Measurements from ENCODE around the gene STPG4.
"Not testable (repeated sequence)": the region's sequence is repeated elsewhere in the genome, so short reads cannot be mapped to it uniquely, and the experiment has no call there.

STPG4 gene, protein sequence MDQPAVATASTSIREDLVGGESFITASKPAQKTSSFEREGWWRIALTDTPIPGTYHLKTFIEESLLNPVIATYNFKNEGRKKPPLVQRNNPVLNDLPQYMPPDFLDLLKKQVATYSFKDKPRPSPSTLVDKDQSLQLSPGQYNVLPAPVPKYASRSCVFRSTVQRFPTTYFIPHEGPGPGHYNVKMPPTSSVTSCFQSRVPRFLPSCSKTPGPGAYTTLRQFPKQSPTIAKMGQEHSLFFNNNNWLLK

DNA sequence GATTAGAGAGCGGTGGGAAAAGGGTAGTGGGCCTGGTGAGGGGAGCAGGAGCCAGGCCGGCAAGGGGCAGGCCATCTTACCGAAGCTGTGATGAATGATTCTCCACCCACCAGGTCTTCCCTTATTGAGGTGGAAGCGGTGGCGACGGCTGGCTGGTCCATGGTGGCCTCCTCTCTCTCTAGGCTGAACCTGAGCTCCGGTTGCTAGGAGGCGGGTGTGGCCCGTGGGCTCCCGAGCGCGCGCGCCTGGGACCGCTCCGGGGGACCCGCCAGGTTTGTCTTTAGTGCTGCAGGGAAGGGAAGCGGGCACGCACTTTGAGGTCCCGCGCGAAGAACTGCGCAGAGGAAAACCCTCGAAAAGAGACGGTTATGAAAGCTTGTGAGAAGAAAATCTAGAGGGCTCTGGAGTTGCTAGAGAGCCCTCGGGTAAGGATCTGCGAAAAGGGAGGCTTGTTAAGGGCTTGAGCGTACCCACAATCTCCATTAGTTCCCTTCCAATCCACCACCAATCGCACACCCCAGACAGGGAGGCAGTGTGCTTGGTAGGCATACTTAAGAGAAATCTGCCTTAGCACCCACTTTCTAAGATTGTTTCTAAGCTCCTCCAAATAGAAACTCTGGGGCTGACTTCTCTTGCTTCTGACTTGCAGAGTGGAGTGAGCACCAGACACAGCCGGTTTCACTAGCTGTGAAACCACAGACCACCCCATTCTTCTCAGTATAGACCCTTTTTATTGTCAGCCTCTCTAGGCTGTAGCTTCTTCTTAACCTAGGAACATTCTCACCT lies at the start of gene STPG4:
TSS of gene STPG4 (minus strand) at position 218 of the 786 bp plus-strand sequence. CDS start at position 161, 57 bp downstream.
- no peak for DNase-seq

DNA sequence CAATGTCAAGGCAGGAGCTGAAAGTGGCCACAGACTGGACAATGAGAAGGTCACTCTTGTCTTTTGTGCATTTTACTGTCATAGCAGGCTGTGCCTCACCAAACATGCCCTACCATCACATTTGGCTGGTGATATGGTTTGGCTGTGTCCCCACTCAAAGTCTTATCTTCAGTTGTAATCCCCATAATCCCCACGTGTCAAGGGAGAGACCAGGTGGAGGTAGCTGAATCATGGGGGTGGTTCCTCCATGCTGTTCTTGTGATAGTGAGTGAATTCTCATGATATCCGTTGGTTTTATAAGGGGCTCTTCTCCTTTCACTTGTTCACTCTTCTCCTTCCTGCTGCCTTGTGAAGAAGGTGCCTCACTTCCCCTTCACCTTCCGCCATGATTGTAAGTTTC lies 49.6 kb upstream of the STPG4 start:
- DNase-seq, result no peak

DNA sequence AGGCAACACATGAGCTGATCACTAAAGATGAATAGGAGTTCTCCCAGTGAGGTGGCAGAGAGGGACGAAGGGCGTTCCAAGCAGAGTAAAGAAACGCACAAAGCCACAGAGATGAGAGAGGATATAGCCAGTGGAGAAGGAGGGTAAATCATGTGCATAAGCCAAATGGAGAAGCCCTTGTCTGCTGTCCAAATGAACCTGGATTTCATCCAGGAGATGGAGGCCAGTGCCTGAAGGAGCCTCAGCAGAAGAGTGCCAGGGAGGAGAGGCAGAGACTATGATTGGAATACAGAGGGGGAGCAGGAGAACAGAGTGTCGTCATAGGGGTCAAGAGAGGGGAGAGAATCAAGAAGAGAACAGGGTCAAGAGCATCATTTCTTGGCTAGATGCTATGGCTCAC lies 48.9 kb upstream of the STPG4 start:
- no peak for DNase-seq

DNA sequence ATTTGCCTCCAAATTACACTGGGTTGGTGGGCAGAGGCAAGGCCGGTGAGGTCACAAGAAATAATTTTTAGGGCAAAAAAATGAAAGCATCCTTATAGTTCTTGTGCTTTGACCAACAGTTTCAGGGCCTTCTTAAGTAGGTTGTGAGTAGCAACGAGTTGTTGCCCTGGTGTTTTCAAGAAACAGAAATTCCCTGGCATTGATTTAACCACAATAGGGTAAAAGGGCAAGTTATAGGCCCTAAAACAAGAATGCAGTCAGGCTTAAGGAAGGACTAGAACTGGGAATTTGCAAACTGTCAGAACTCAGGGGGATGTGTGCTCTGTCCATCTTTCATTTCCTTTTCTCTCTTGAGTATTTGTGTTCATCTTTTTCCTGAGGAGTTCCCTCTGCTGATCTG lies 46.1 kb upstream of the STPG4 start:
- DNase-seq, result no peak

DNA sequence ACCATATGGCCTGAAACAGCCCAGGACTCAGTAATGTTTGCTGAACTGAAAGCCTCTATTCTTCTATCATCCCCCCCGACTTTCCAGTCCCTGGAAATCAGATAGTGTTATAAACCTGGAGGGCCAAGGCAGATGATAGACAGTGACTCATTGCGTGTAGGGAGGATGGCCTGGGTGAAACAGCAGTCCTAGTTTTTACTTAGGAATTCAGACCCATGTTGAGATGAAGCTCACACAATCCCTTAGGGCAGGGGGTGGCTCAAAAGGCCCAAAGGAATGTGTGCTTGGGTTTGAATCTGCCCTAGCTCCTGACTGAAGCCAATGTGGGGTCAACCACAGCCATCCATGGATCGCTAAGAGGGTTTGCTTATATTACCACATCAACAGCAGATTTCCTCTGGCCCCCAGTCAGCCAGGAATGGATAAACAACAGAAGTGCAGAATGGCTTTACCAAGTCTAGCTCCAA lies 43.9 kb upstream of the STPG4 start:
- no peak for DNase-seq

DNA sequence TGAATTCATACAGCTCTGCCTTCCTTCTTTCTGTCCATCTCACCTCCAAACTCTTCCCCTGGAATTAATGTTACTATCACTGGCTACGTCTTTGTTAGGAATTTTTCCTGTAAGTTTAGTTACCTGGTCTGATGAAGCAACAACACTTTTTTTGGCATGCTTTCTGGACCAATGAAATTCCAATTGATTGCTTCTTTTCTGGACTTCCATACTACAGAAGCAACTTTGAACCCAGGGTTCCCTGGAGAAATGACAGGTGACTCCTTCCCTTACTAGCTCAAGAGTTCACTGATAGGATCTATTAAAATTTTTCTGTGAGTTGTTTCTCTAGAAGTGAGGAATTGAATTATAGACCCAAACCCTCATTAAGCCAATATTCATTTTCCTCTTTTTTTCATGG lies 41.4 kb upstream of the STPG4 start:
- DNase-seq, result no peak

DNA sequence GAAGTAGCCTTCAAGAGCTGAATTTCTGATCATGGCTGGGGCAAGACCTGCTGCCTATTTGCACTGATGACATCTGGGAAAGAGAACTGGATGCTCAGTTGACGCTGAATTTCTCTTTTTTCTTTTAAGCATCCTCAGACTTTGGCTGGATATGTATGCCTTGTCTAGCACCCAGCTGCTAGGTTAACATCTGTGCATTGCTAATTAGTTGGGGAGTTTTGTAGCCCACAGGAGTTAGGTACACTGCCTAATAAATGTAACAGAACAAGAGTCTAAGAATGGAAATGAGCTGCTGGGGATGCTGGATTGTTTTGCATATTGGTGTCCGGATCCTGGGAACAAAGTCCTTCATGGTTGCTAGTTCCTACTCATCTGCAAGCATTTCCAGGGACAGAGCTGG lies 40.9 kb upstream of the STPG4 start:
- no peak for DNase-seq

DNA sequence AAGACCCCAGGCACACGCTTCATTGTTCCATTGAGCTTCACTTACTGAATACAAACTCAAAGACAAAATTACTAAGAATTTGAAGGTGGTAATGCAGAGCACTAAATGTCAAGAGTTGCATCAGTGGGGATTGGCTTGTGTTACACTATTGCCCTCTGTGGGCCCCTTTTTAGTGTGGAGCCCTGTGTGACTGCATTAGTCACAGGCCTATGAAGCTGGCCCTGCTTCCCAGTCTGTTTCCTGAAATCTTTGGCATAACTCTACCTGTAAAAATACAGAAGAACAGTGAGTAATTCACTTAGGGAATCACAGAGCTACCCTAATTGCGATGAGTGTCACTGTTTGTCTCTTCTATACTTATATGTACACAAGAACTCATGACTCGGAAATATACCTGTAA lies 40.0 kb upstream of the STPG4 start:
- DNase-seq, result no peak

DNA sequence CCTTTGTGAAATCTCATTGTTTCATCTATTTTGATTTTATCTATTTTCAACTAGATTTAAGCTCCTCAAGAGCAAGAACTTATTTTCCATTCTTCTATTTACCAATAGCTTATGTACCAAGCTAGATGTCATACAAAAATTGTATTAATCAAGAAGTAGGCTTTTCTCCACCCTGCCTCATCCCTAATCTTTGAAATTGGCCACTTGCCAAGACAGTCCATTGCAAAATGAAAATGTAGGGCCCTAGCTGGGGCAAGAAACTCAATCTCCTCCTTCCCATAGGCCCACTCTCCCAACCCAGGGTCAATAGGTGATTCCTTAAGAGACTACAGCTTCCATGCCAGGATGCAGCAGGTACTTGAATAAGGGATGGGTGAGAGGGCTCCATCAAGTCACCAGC lies 39.3 kb upstream of the STPG4 start:
- DNase-seq, result no peak

DNA sequence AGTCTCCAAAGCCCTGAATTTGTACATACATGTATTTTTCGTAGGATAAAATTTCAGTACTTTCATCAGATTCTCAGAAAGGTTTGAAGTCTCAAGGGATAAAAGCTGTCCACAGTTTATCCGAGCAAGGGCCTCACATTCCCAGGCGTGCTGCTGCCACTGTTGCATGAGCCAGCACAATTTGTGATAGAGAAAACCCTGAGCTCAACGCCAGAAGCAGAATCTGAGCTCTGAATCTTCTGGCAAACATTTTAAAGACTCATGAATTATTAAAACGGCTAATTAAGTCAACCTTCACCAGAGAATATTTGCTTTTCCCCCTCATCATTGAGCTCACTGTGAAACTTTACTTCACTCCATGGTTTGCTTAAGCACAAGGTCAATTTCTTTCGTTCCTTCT lies 38.5 kb upstream of the STPG4 start:
- no peak for DNase-seq

DNA sequence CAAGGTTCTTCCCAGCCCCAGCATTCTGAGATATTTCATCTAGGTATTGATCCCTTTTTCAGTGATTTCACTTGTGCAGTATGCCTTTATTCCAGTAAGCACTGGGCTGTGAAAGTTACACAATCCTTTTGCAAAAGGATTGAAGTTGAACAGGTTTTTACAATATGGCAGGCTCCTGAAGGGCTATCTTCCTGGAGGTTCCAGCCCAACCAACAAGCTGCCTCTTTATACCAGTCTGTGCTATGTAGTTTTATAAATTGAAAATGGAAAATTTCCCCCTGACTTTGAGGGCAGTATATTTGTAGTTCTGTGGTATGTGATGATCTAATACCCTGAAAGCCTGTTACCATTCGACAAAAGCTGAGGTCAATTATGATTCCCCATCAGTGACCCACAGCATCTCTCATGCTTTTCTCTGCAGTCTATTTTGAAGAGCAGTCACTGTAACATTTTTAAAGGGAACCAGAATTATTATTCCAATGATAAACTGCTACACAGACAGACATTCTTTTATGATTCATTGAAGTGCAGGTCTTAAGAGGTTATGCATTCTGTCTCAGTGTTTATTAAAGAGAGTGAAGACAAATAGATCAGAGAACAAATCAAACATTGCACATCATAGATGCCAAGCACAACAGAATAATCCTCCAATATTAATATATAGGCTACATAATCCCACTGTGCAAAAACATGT lies 35.2 kb upstream of the STPG4 start:
- no peak for DNase-seq

DNA sequence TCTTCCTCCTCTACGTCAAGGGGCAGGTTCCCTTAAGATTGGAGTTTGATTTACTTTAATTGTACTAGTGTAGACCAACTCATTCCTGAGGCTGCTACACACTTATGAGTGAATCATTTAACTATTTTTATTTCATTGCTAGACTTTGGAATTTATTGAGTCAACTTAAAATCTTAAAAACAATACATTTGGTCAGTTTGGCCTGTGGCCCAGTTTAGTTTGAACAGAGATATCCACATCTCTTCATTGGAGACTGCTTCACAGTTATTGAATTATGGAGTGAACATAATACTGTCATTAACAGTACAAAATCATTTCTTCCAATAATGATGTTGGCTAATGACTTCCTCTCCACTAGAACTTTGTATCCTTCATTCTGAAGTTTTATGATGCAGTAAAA lies 34.5 kb upstream of the STPG4 start:
- DNase-seq, result no peak

DNA sequence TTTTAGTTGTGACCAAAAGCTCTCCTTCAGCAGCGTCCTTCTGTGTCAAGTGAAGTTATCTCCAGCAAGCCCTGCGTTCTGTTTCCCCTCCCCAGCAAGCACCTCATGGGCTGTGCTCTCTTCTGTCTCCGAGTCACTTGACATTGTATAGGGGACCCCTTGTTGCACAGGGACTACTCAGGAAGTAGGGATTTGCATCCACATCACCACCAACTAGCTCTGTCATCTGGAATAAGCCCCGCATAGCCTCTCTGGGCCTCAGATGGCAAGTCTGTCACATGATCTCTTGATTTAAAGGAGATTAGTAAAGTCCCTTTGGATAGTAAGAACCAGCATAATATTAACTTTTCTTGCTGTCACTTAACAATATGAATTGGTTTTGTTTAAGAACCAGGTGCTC lies 32.0 kb upstream of the STPG4 start:
- DNase-seq, result no peak

DNA sequence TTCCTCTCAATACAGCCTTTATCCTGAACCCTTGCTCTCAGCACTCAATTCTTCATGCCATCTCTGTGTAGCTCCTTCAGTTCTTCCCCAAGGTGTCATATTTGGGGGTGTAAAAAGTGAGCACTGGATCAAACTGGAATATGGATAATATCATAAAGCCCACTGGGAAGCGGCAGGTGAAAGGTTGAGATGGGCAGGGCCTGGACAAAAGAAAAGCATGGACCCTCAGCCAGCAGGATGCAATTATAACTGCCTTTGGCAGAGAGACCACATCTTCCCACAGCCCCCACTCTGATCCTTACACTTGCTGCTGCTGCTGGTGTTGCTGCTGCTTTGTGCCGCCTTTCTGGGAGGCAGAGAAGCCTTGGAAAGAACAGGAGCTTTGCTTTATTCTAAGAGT lies 31.2 kb upstream of the STPG4 start:
- DNase-seq, result no peak

DNA sequence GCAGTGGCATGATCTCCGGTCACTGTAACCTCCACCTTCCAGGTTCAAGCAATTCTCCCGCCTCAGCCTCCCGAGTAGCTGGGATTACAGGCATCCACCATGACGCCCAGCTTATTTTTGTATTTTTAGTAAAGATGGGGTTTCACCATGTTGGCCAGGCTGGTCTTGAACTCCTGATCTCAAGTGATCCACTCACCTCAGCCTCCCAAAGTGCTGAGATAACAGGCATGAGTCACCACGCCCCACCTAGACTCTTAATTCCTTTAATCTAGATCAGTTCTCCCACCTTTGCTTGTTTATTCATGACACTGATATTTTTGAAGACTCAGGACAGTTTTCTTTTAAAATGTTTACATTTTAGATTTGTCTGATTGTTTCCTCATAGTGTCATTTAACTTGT lies 30.0 kb upstream of the STPG4 start:
- DNase-seq, result not testable (repeated sequence)

DNA sequence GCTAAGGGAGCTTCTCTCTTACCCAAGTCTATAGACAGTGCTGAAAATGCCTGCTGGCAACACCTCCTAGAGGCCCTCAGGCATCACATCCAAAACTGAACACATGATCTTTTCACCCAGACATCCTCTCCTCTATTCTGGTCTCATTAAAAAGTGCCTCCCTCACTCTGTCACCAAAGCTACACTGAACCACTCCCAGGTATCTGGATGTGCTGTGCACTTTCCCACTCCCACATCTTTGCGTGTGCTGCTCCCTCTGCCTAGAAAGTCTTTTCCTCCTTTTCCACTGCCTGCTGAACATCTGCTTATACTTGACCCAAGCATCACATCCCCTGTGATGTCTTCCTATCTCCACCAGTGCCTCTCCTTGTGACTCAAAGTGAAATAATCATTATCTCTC lies 26.1 kb upstream of the STPG4 start:
- DNase-seq, result no peak

DNA sequence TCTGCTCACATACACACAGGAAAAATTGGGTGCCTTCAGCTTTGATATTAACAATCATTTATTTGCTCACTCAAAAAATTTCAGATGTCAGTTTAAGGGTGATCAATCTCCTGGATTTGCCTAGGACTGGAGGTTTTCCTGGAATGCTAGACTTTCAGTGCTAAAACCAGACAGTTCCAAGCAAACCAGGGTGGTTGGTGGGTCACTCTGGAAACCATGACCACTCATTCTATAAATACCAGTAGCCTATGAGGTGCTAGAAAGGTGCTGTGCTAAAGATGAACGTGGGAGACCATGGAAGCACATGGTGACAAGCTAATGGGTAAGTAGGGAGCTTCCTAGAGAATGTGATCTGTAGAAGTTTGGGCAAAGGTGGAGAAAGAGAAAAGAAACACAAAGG lies 25.4 kb upstream of the STPG4 start:
- DNase-seq, result no peak

DNA sequence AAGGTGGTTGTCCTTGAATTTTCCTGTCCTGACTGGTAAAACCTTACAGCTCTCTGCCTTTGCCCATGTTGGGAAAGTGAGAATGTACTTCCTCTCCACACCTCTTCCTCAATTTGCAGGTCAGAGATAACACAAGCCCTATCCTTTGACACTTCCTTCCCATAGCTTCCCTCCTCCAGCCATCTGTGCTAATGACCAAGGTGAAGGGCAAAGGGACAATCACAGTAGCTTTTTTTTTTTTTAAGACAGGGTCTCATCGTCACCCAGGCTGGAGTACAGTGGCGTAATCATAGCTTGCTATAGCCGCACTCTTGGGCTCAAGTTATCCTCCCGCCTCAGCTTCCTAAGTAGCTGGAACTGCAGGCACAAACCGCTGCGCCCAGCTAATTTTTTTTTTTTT lies 24.3 kb upstream of the STPG4 start:
- DNase-seq, result no peak

DNA sequence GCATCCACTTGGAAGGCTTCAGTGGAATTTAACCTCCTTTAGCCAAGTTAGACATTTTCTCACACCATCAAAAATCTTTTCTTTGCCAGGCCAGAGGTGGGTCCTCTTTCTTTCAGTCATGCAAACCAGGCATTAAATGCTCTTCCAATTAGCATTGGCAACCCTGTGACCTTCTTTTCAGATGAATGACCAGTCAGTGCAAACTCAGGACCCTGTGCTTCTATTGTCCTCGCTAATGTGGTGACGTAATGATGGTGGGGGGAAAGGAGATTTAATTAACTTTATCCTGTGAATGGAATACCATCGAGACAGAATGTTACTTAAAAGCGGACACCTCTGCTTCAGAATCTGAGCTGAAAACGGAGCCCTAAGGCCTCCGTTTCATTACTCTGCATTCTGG lies 23.2 kb upstream of the STPG4 start:
- peak; percentile 10 for DNase-seq

DNA sequence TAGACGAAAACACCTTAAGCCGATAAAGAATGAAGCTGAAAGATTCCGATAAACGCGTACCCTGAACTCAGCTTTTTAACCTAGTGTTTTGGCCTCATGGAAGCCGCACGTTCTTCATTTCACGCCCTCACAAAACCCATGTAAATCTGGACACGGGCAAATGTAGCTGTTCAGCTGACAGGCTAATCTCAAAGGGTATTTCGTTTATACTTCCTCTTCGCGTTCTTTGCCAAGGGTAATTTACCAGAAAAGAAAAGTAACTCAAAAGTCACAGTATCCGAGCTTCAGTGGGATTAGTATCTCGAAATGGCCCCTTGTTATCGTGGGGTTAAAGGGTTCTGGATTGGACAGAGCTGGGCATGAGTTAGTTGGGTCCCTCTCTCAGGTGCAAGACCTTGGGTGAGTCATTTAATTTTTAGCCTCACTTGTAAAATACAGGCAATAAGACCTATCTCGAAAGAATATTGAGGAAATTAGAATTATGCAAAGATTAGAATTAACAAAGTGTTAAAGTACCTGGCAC lies 22.0 kb upstream of the STPG4 start:
- peak; percentile 41 for DNase-seq

DNA sequence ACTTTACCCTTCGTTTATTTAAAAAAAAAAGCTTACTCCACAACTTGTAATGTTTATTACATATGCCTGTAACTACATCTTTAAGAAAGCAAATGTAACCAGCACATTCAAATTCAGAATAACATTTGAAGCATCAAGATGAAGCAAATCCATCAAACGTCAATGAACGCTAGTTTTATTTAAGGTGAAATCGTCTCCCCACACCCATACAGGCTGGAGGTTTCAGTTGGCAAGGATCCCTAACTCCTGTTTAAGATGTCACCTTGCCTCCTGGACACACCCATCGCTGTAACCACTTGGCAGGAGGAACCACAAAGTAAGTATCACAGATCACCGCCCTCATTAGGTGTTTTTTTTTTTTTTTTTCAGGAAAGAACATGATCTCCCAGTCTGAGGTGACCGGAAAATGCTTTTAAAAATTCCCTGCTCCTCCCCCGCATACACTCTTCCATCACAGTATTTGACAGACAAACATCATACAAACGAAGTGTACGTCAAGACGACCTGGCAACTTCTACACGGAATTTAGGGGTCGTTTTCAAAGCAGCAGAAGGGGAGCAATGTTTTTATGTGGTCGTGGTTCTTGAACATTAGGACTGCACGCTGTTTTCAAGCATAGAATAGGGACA lies 19.7 kb upstream of the STPG4 start:
- DNase-seq, result peak; percentile 64

DNA sequence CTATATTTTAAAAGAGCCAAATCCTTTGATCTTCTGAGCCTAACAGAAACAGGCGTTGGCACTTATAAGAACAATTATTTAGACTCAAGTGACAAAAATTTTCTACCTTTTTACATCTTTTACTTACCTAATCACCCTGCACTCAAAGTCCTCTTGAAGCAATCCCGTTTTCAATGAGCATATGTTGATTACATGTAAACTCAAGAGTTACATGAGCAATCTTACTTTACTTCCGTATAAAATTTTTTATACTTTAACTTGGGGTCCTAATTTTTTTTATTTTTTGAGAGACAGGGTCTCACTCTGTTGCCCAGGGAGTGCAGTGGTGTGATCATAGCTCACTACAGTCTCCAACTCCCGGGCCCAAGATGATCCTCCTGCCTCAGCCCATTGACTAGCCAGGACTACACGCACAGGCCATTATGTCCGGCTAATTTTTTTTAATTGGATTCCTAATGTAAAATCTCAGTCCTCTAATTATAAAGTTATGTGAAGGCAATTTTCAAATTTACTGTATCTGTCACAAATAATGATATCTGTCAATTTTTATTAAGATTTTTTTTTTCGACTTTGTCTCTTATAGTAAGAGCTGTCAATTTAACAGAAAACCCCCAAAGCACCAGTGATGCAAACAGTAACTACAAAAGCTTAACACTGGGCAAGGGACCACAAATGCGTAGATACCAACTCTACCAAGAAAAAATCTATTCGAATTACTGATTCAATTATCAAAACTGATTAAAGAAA lies 19.1 kb upstream of the STPG4 start:
- no peak for DNase-seq
